Lung (tissue), 12 donors: Measurements from ENCODE around the gene DPH5. TPM values are rescaled to one million over a fixed set of nuclear protein-coding genes. Genes with fewer than 3 reads are reported as not detected.

Experiments
- ATAC-seq: fragments of 200-7000 bp; cut with Tn5 transposase; one replicate; pipeline ENCODE4 v1.9.1; 2020; ENCODE audit warnings: moderate number of reproducible peaks; ENCODE audit not compliant: insufficient read depth, low FRiP score
- DNase-seq, 3 donors: peaks; one replicate each; pipeline ENCODE4 v3.0.0-alpha.2; 2013 to 2017
- H3K27ac ChIP-seq, 2 donors: one replicate each; pipeline ENCODE4 v1.5.1; 2013; ENCODE audit warnings: mild to moderate bottlenecking in 2 of 2, moderate library complexity in 2 of 2, control low read depth in 1 of 2, inconsistent platforms in 1 of 2, low read depth in 1 of 2, low read length in 1 of 2
- H3K27me3 ChIP-seq, 3 donors: one replicate each; pipeline ENCODE4 v1.5.1; 2013; ENCODE audit warnings: low read length in 2 of 3; ENCODE audit not compliant: control insufficient read depth in 3 of 3, insufficient read depth in 3 of 3
- H3K36me3 ChIP-seq, 4 donors: one replicate each; pipeline ENCODE4 v1.5.1; 2013; ENCODE audit warnings: low read length in 4 of 4, mild to moderate bottlenecking in 1 of 4, moderate library complexity in 1 of 4; ENCODE audit not compliant: control insufficient read depth in 4 of 4, insufficient read depth in 4 of 4
- H3K4me1 ChIP-seq, 5 donors: one replicate each; pipeline ENCODE4 v1.5.1; 2013; ENCODE audit warnings: low read length in 5 of 5, mild to moderate bottlenecking in 2 of 5, moderate library complexity in 1 of 5; ENCODE audit not compliant: control insufficient read depth in 5 of 5, insufficient read depth in 5 of 5
- H3K4me3 ChIP-seq: one replicate; pipeline ENCODE4 v1.5.1; 2013; ENCODE audit warnings: mild to moderate bottlenecking, control low read depth, moderate library complexity
- H3K9ac ChIP-seq, 2 donors: one replicate each; pipeline ENCODE4 v1.5.1; 2013; ENCODE audit warnings: low read length in 2 of 2, control low read depth in 1 of 2; ENCODE audit not compliant: insufficient read depth in 1 of 2
- H3K9me3 ChIP-seq, 4 donors: one replicate each; pipeline ENCODE4 v1.5.1; 2013; ENCODE audit warnings: low read length in 3 of 4, mild to moderate bottlenecking in 1 of 4, moderate library complexity in 1 of 4; ENCODE audit not compliant: control insufficient read depth in 4 of 4, insufficient read depth in 3 of 4
- WGBS, 2 donors: extraction: QIAGEN DNeasy Blood & Tissue Kit; methylation state at CpG; one replicate each; pipeline ENCODE4 v1.1.7; 2013; 5-methylcytosine and 5-hydroxymethylcytosine counted together
- polyA plus RNA-seq, 2 donors: library from polyadenylated mRNA; stranded (reverse); fragments of 200-250 nt; gene quantifications; one replicate each; pipeline ENCODE4 v1.2.1, GENCODE V29; 2013
- total RNA-seq, 2 donors: library from RNA; depleted of rRNA in 1 of 2; stranded (reverse); fragments of >200 nt in 1 of 2; gene quantifications; one replicate each; pipeline ENCODE4 v1.2.1, GENCODE V29; 2014 to 2021
- TF ChIP-seq, protein P1 (sequence below): IDR thresholded peaks from 2 replicates; pipeline ENCODE4 v1.5.1; 2012; ENCODE audit warnings: mild to moderate bottlenecking; ENCODE audit errors: control extremely low read depth, extremely low read depth
- donor health status: control.
- donor health status: control.
- donor health status: Bipolar disorder and iron deficiency.
- donor health status: healthy.
- donor health status: DM: yes; HTN: yes; CAD: no.

DPH5 gene
- total and polyA plus RNA-seq, 4 donors = 21.2 to 30.7 (median 27.2) TPM

- Histone ChIP-seq H3K4me3 (no peak overlapping the region), H3K27me3 (no peaks in the 10 kb centered on the region), H3K9me3 (peaks cover 0 to 2% (median 0%) of the 10 kb centered on the region in 4 donors), H3K27ac (no peak overlapping the region), H3K36me3 (peaks cover 0 to 12% (median 4%) of the 10 kb centered on the region in 4 donors), H3K9ac (peak overlapping the region in 1 of 2 donors; percentile 42), H3K4me1 (peaks cover 0 to 28% (median 8%) of the 10 kb centered on the region in 5 donors)
- TF ChIP-seq, protein P1, sequence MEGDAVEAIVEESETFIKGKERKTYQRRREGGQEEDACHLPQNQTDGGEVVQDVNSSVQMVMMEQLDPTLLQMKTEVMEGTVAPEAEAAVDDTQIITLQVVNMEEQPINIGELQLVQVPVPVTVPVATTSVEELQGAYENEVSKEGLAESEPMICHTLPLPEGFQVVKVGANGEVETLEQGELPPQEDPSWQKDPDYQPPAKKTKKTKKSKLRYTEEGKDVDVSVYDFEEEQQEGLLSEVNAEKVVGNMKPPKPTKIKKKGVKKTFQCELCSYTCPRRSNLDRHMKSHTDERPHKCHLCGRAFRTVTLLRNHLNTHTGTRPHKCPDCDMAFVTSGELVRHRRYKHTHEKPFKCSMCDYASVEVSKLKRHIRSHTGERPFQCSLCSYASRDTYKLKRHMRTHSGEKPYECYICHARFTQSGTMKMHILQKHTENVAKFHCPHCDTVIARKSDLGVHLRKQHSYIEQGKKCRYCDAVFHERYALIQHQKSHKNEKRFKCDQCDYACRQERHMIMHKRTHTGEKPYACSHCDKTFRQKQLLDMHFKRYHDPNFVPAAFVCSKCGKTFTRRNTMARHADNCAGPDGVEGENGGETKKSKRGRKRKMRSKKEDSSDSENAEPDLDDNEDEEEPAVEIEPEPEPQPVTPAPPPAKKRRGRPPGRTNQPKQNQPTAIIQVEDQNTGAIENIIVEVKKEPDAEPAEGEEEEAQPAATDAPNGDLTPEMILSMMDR = no peak
- WGBS, 2 donors = 44 to 66% methylated on average over 3 of the region's 3 CpGs
- ATAC-seq (no peak), DNase-seq (peak in 1 of 3 donors; percentile 56)
Measured at GRCh38 chr1:101022294-101022693, 3.3 kb downstream of the DPH5 start.

GRCh38 chr1:101017448-101017847, 8.1 kb downstream of the DPH5 start:
- 100% methylated on average over 1 of the region's 1 CpG for WGBS, 2 donors
- H3K4me1 ChIP-seq = peaks cover 0 to 15% (median 0%) of the 10 kb centered on the region in 5 donors
- H3K9me3 ChIP-seq = peaks cover 0 to 2% (median 0%) of the 10 kb centered on the region in 4 donors
- no peak overlapping the region for H3K27ac ChIP-seq
- no peak overlapping the region for H3K9ac ChIP-seq
- TF ChIP-seq, protein P1 = no peak
- no peak overlapping the region for H3K4me3 ChIP-seq
- peaks cover 0 to 18% (median 6%) of the 10 kb centered on the region in 4 donors for H3K36me3 ChIP-seq
- no peaks in the 10 kb centered on the region for H3K27me3 ChIP-seq
- DNase-seq (no peak), ATAC-seq (no peak)

GRCh38 chr1:101013776-101014175, 11.8 kb downstream of the DPH5 start:
- Histone ChIP-seq H3K9ac (no peak overlapping the region), H3K27ac (no peak overlapping the region), H3K4me1 (peaks cover 0 to 6% (median 0%) of the 10 kb centered on the region in 5 donors), H3K9me3 (no peaks in the 10 kb centered on the region), H3K27me3 (no peaks in the 10 kb centered on the region), H3K36me3 (peaks cover 0 to 12% (median 5%) of the 10 kb centered on the region in 4 donors), H3K4me3 (no peak overlapping the region)
- DNase-seq (no peak), ATAC-seq (no peak)
- WGBS, 2 donors = 80 to 95% methylated on average over 1 of the region's 1 CpG
- TF ChIP-seq, protein P1 = no peak
